ENCODE results near the gene PSD4.

PSD4 gene

GRCh38 chr2:113197347-113198047 is 23.7 kb downstream of the PSD4 start:
- no peak for TF ChIP-seq CTCF (IDR thresholded peaks at IDR 0.05)
- Histone ChIP-seq H3K9me3 (no peaks in the 10 kb centered on the region), H3K4me3 (ENCODE audit: low read depth in 1 of 2, low read length in 1 of 2) (no peak overlapping the region), H3K27me3 (no peaks in the 10 kb centered on the region), H3K36me3 (peaks cover 100% of the 10 kb centered on the region), H3K27ac (peak overlapping the region; percentile 26), H3K4me1 (ENCODE audit: control insufficient read depth in 1 of 2, insufficient read depth in 1 of 2, low read depth in 1 of 2, low read length in 1 of 2) (peaks cover 0 to 16% of the 10 kb centered on the region in 2 experiments)

- H3K36me3 ChIP-seq: peaks cover 100% of the 10 kb centered on the region
- no peak for TF ChIP-seq CTCF (IDR thresholded peaks at IDR 0.05)
- no peaks in the 10 kb centered on the region for H3K9me3 ChIP-seq
- peaks cover 0 to 16% of the 10 kb centered on the region in 2 experiments for H3K4me1 ChIP-seq (ENCODE audit: control insufficient read depth in 1 of 2, insufficient read depth in 1 of 2, low read depth in 1 of 2, low read length in 1 of 2)
- H3K4me3 ChIP-seq (ENCODE audit: low read depth in 1 of 2, low read length in 1 of 2): peak overlapping the region in 1 of 2 experiments; percentile 60
- peak overlapping the region; percentile 57 for H3K27ac ChIP-seq
- H3K27me3 ChIP-seq: no peaks in the 10 kb centered on the region
Observed at GRCh38 chr2:113198048-113198789, 24.4 kb downstream of the PSD4 start.

GRCh38 chr2:113198790-113199612 is 25.2 kb downstream of the PSD4 start:
- peaks cover 0 to 16% of the 10 kb centered on the region in 2 experiments for H3K4me1 ChIP-seq (ENCODE audit: control insufficient read depth in 1 of 2, insufficient read depth in 1 of 2, low read depth in 1 of 2, low read length in 1 of 2)
- H3K27ac ChIP-seq: peak overlapping the region; percentile 57
- no peaks in the 10 kb centered on the region for H3K9me3 ChIP-seq
- no peaks in the 10 kb centered on the region for H3K27me3 ChIP-seq
- H3K4me3 ChIP-seq (ENCODE audit: low read depth in 1 of 2, low read length in 1 of 2): peak overlapping the region; percentile 15 to 60
- H3K36me3 ChIP-seq: peaks cover 99% of the 10 kb centered on the region
- TF ChIP-seq CTCF (IDR thresholded peaks at IDR 0.05): peak; percentile 95

GRCh38 chr2:113200236-113200635 is 26.5 kb downstream of the PSD4 start:
- Histone ChIP-seq H3K27me3 (no peaks in the 10 kb centered on the region), H3K27ac (no peak overlapping the region), H3K4me3 (ENCODE audit: low read depth in 1 of 2, low read length in 1 of 2) (no peak overlapping the region), H3K36me3 (peaks cover 93% of the 10 kb centered on the region), H3K4me1 (ENCODE audit: control insufficient read depth in 1 of 2, insufficient read depth in 1 of 2, low read depth in 1 of 2, low read length in 1 of 2) (peaks cover 0 to 16% of the 10 kb centered on the region in 2 experiments), H3K9me3 (no peaks in the 10 kb centered on the region)
- TF ChIP-seq CTCF (IDR thresholded peaks at IDR 0.05): no peak

- TF ChIP-seq CTCF (IDR thresholded peaks at IDR 0.05): no peak
- Histone ChIP-seq H3K4me3 (ENCODE audit: low read depth in 1 of 2, low read length in 1 of 2) (no peak overlapping the region), H3K27me3 (no peaks in the 10 kb centered on the region), H3K36me3 (peaks cover 86% of the 10 kb centered on the region), H3K27ac (peak overlapping the region; percentile 55), H3K9me3 (no peaks in the 10 kb centered on the region), H3K4me1 (ENCODE audit: control insufficient read depth in 1 of 2, insufficient read depth in 1 of 2, low read depth in 1 of 2, low read length in 1 of 2) (peaks cover 0 to 16% of the 10 kb centered on the region in 2 experiments)
Observed at GRCh38 chr2:113200736-113201490, 27.1 kb downstream of the PSD4 start.
